Endothelial cell of umbilical vein (primary cell): ENCODE measurements around the gene TBC1D24. TPM values are rescaled to one million over a fixed set of nuclear protein-coding genes. Genes with fewer than 3 reads are reported as not detected.

ENCODE experiments used
- BruUV-seq: library from RNA; stranded (reverse); fragments of 400-500 nt; replicated peaks from 2 replicates; lab custom pipeline; 2021; lab: Mats Ljungman, UMichigan
- CTCF ChIA-PET: fragments of 300-600, 350-600 bp; sonication (Branson Sonifier 250); formaldehyde crosslinking; loops from one replicate; lab custom pipeline; 2021; ENCODE audit warnings: antibody characterized with exemption, inconsistent platforms; lab: Charles Lee
- POLR2A ChIA-PET: fragments of 300-600, 350-600 bp; sonication (Branson Sonifier 250); formaldehyde crosslinking; loops from one replicate; lab custom pipeline; 2021; ENCODE audit warnings: antibody characterized with exemption, inconsistent platforms; lab: Charles Lee
- DNase-seq: peaks from one replicate; pipeline ENCODE4 v3.0.0-alpha.2; 2011; ENCODE audit warnings: low read depth, low spot score
- FAIRE-seq: peaks from 2 replicates; lab custom pipeline; 2011; peaks lifted over from hg19 to GRCh38; lab: Jason Lieb, UNC
- H2AFZ ChIP-seq: 2 replicates; pipeline ENCODE4 v1.6.0; 2012; ENCODE audit warnings: low read depth, low read length, control low read depth, inconsistent platforms
- H3K27ac ChIP-seq: 2 replicates; pipeline ENCODE4 v1.5.1; 2011; ENCODE audit warnings: low read depth, mild to moderate bottlenecking, control low read depth, low read length, moderate library complexity; ENCODE audit not compliant: insufficient read depth
- H3K27me3 ChIP-seq, 2 experiments: 2 replicates each; pipeline versions ENCODE4 v1.6.0 to v1.6.1; 2011; ENCODE audit warnings: low read length in 2 of 2, mixed read lengths in 1 of 2; ENCODE audit not compliant: control insufficient read depth in 2 of 2, insufficient read depth in 2 of 2
- H3K36me3 ChIP-seq, 2 experiments: 2 replicates in 1 of 2; 3 replicates in 1 of 2; pipeline ENCODE4 v1.5.1; 2011; ENCODE audit warnings: low read length in 2 of 2, mild to moderate bottlenecking in 1 of 2, moderate library complexity in 1 of 2; ENCODE audit not compliant: control insufficient read depth in 2 of 2, insufficient read depth in 2 of 2; ENCODE audit errors: extremely low read depth in 1 of 2
- H3K4me1 ChIP-seq: 3 replicates; pipeline ENCODE4 v1.5.1; 2011; ENCODE audit warnings: mild to moderate bottlenecking, low read length; ENCODE audit not compliant: control insufficient read depth, insufficient read depth; ENCODE audit errors: extremely low read depth
- H3K4me2 ChIP-seq: 2 replicates; pipeline ENCODE4 v1.6.1; 2011; ENCODE audit warnings: low read length, control low read depth, mixed read lengths; ENCODE audit not compliant: insufficient read depth
- H3K4me3 ChIP-seq, 3 experiments: fragments of 200-600 bp in 1 of 3; sonication (generic), shearing (Covaris generic) in 1 of 3; replicated peaks in 1 of 3; 2 replicates each; pipeline ENCODE4 v1.5.1; 2011 to 2016; ENCODE audit warnings: control low read depth in 3 of 3, low read length in 3 of 3, mild to moderate bottlenecking in 2 of 3, inconsistent platforms in 1 of 3, low read depth in 1 of 3, moderate library complexity in 1 of 3; ENCODE audit not compliant: insufficient read depth in 1 of 3
- H3K79me2 ChIP-seq: 2 replicates; pipeline ENCODE4 v1.6.0; 2012; ENCODE audit warnings: low read length, inconsistent platforms; ENCODE audit not compliant: control insufficient read depth, insufficient read depth
- H3K9ac ChIP-seq: replicated peaks from 2 replicates; pipeline ENCODE3; 2011; ENCODE audit warnings: low read length, control low read depth; ENCODE audit not compliant: insufficient read depth; ENCODE audit errors: extremely low read depth
- H3K9me1 ChIP-seq: replicated peaks from 3 replicates; pipeline ENCODE4 v1.6.0; 2011; ENCODE audit warnings: mild to moderate bottlenecking, low read length; ENCODE audit not compliant: control insufficient read depth, insufficient read depth; ENCODE audit errors: extremely low read depth
- H3K9me3 ChIP-seq: replicated peaks from 2 replicates; pipeline ENCODE4 v1.5.1; 2012; ENCODE audit warnings: low read length, inconsistent platforms; ENCODE audit not compliant: control insufficient read depth, insufficient read depth
- H4K20me1 ChIP-seq: replicated peaks from 2 replicates; pipeline ENCODE3; 2011; ENCODE audit warnings: mild to moderate bottlenecking, low read length; ENCODE audit not compliant: control insufficient read depth, insufficient read depth; ENCODE audit errors: extremely low read depth
- CTCF ChIP-seq, 2 donors: IDR thresholded peaks; 1 replicate in 1 of 2; 2 replicates in 1 of 2; pipeline ENCODE4 v1.5.1; 2011; ENCODE audit warnings: low read length in 2 of 2, mild to moderate bottlenecking in 2 of 2, moderate library complexity in 2 of 2, control low read depth in 1 of 2, inconsistent platforms in 1 of 2, low read depth in 1 of 2; ENCODE audit not compliant: insufficient read depth in 1 of 2; ENCODE audit errors: extremely low read depth in 1 of 2
- EZH2 ChIP-seq: IDR thresholded peaks from 2 replicates; pipeline ENCODE4 v1.6.1; 2012; ENCODE audit warnings: borderline replicate concordance, low read depth, mild to moderate bottlenecking, moderate library complexity, low read length, inconsistent platforms; ENCODE audit not compliant: severe bottlenecking
- FOS ChIP-seq: IDR thresholded peaks from 2 replicates; pipeline ENCODE4 v1.6.1; 2011; ENCODE audit warnings: mild to moderate bottlenecking, low read length, moderate library complexity, borderline replicate concordance; ENCODE audit not compliant: insufficient read depth
- GATA2 ChIP-seq: IDR thresholded peaks from 2 replicates; pipeline ENCODE4 v1.7.0; 2011; ENCODE audit warnings: low read depth, mild to moderate bottlenecking, moderate library complexity, mixed read lengths, low read length; ENCODE audit not compliant: insufficient read length, insufficient read depth
- JUN ChIP-seq: IDR thresholded peaks from 2 replicates; pipeline ENCODE4 v1.6.1; 2011; ENCODE audit warnings: borderline replicate concordance, low read depth; ENCODE audit not compliant: insufficient read length, insufficient read depth
- MAX ChIP-seq: IDR thresholded peaks from 2 replicates; pipeline ENCODE4 v1.6.1; 2011; ENCODE audit not compliant: insufficient read depth, insufficient read length
- MYC ChIP-seq: IDR thresholded peaks from one replicate; pipeline ENCODE4 v1.6.1; 2011; ENCODE audit warnings: mild to moderate bottlenecking, low read depth, low read length
- POLR2A ChIP-seq: IDR thresholded peaks from 2 replicates; pipeline ENCODE4 v1.6.1; 2012; ENCODE audit warnings: low read depth, mild to moderate bottlenecking, control low read depth, low read length
- POLR2AphosphoS5 ChIP-seq: IDR thresholded peaks from 2 replicates; pipeline ENCODE4 v1.6.1; 2012; ENCODE audit warnings: low read depth, mild to moderate bottlenecking, control low read depth, low read length, moderate library complexity; ENCODE audit not compliant: insufficient read depth
- dilution Hi-C: fragments of 300-500 bp; cut with MboI; formaldehyde crosslinking; loops from one replicate; pipeline ENCODE4 v1.15.0; 2019; ENCODE audit warnings: low sequenced_read_pairs; ENCODE audit not compliant: extremely low pct_ligation_motif_present
- intact Hi-C: fragments of 100-400 bp; cut with micrococcal nuclease; formaldehyde crosslinking; loops from one replicate; pipeline ENCODE4 v1.10.0; 2022
- polyA plus RNA-seq, 4 experiments: library from polyadenylated mRNA; depleted of rRNA in 3 of 4; stranded (reverse) in 3 of 4; unstranded in 1 of 4; fragments of >200 nt; gene quantifications; 2 replicates each; pipeline versions ENCODE4 v1.2.1 to v1.2.3, GENCODE V29; 2011 to 2012; ENCODE audit warnings: missing spikeins in 1 of 4
- total RNA-seq: library from RNA; stranded (reverse); gene quantifications from 2 replicates; pipeline ENCODE4 v1.2.3, GENCODE V29; 2021

Gene TBC1D24
- total and polyA plus RNA-seq, 2 donors (not counting 3 experiments of a cell fraction or from before 2014, with no cell fraction given): 8.1 to 22.8 TPM

- TF ChIP-seq MYC (no peak), FOS (no peak), MAX (no peak), POLR2A (no peak), POLR2AphosphoS5 (no peak), CTCF (IDR thresholded peaks at IDR 0.05; ENCODE audit: extremely low read depth in 1 of 2, insufficient read depth in 1 of 2, low read depth in 1 of 2, low read length in 2 of 2) (no peak), EZH2 (no peak), GATA2 (no peak), JUN (no peak)
- Histone ChIP-seq H3K9me3 (no peaks in the 10 kb centered on the region), H3K27ac (no peak overlapping the region), H3K36me3 (no peaks in the 10 kb centered on the region), H4K20me1 (no peaks in the 10 kb centered on the region), H3K4me1 (peaks cover 18% of the 10 kb centered on the region), H3K4me3 (no peak overlapping the region), H3K27me3 (peaks cover 0 to 2% of the 10 kb centered on the region in 2 experiments), H3K9me1 (no peaks in the 10 kb centered on the region), H2AFZ (no peak overlapping the region), H3K9ac (no peak overlapping the region), H3K4me2 (no peak overlapping the region), H3K79me2 (peaks cover 17% of the 10 kb centered on the region)
- BruUV-seq: no TSS peak
- FAIRE-seq: no peak
- intact Hi-C loops (loop anchor here (10.0 kb wide), 1 partner anchor 131 kb away; no protein-coding TSS in a partner anchor), dilution Hi-C loops (no loop called here)
- POLR2A ChIA-PET: no interaction called here
- no peak for DNase-seq
- CTCF ChIA-PET: no interaction called here
These were observed 49.0 kb upstream of the TBC1D24 start for GRCh38 chr16:2425825-2426430.
